Left lung (tissue), 10 donors: ENCODE data around the gene GRM7. TPM values are rescaled to one million over a fixed set of nuclear protein-coding genes. Genes with fewer than 3 reads are reported as not detected.

ENCODE experiments used
- ATAC-seq: fragments of 200-7000 bp; cut with Tn5 transposase; one replicate; pipeline ENCODE4 v1.9.1; 2020; ENCODE audit warnings: moderate library complexity
- DNase-seq, 4 donors: peaks; one replicate each; pipeline ENCODE4 v3.0.0-alpha.2; 2013 to 2020
- H3K27ac ChIP-seq, 2 donors: fragments of 200-600 bp; sonication (generic) in 1 of 2; one replicate each; pipeline versions ENCODE4 v1.5.0 to v1.8.0; 2020 to 2021
- H3K27me3 ChIP-seq, 2 donors: fragments of 200-600 bp; sonication (generic) in 1 of 2; one replicate each; pipeline versions ENCODE4 v1.5.0 to v1.8.0; 2020 to 2021
- H3K36me3 ChIP-seq, 2 donors: fragments of 200-600 bp; sonication (generic) in 1 of 2; one replicate each; pipeline versions ENCODE4 v1.5.0 to v1.8.0; 2020 to 2021
- H3K4me1 ChIP-seq, 2 donors: fragments of 200-600 bp; one replicate each; pipeline ENCODE4 v1.8.0; 2021
- H3K4me3 ChIP-seq, 2 donors: fragments of 200-600 bp; sonication (generic) in 1 of 2; one replicate each; pipeline versions ENCODE4 v1.5.0 to v1.8.0; 2020 to 2021; ENCODE audit warnings: mild to moderate bottlenecking in 1 of 2
- H3K9me3 ChIP-seq, 2 donors: fragments of 200-600 bp; sonication (generic) in 1 of 2; one replicate each; pipeline versions ENCODE4 v1.5.0 to v1.8.0; 2020 to 2021
- CTCF ChIP-seq, 2 donors: fragments of 200-600 bp; sonication (generic) in 1 of 2; IDR thresholded peaks; one replicate each; pipeline versions ENCODE4 v1.5.0 to v1.8.0; 2021; ENCODE audit warnings: antibody characterized with exemption in 2 of 2
- intact Hi-C, 2 donors: fragments of 100-400 bp; cut with DNase I; formaldehyde crosslinking; loops; one replicate each; pipeline versions ENCODE4 v1.11.2 to v1.14.2; 2022
- polyA plus RNA-seq, 6 donors: library from polyadenylated mRNA; unstranded; fragments of 120-200 nt; gene quantifications; one replicate each; pipeline ENCODE4 v1.2.1, GENCODE V29; 2013; ENCODE audit not compliant: insufficient read length in 6 of 6
- total RNA-seq, 2 donors: library from RNA; stranded (reverse); fragmentation: NEBNext Ultra II Directional; extraction: Animal tissue kit (Norgen Biotek cat#: 25700); gene quantifications; one replicate each; pipeline ENCODE4 v1.2.1, GENCODE V29; 2021
- donor health status: DM: no; HTN: yes; CAD: no.
- donor health status: DM: no; HTN: no; CAD: no.

Gene GRM7
- total and polyA plus RNA-seq, 8 donors = 0.04 to 0.72 (median 0.27) TPM

- intact Hi-C loops = no loop called here
- no peak overlapping the region for H3K27ac ChIP-seq
These were observed 861.0 kb downstream of the GRM7 start for GRCh38 chr3:7721869-7722268.

GRCh38 chr3:7728566-7729519 lies 867.9 kb downstream of the GRM7 start:
- intact Hi-C loops = no loop called here
- Histone ChIP-seq H3K4me1 (no peaks in the 10 kb centered on the region), H3K27ac (no peak overlapping the region), H3K9me3 (no peaks in the 10 kb centered on the region), H3K27me3 (no peaks in the 10 kb centered on the region), H3K36me3 (no peaks in the 10 kb centered on the region), H3K4me3 (no peak overlapping the region)
- DNase-seq (no peak), ATAC-seq (no peak)
- no peak for TF ChIP-seq CTCF (IDR thresholded peaks at IDR 0.05)

More at GRCh38 chr3:7721869-7722268, 861.0 kb downstream of the GRM7 start:
- H3K4me1 ChIP-seq = no peaks in the 10 kb centered on the region
- H3K9me3 ChIP-seq = no peaks in the 10 kb centered on the region
- no peaks in the 10 kb centered on the region for H3K36me3 ChIP-seq
- H3K27me3 ChIP-seq = no peaks in the 10 kb centered on the region
- ATAC-seq = no peak
- TF ChIP-seq CTCF (IDR thresholded peaks at IDR 0.05) = no peak
- H3K4me3 ChIP-seq = no peak overlapping the region
- DNase-seq = no peak

GRCh38 chr3:7733933-7734332 lies 873.0 kb downstream of the GRM7 start:
- Histone ChIP-seq H3K36me3 (no peaks in the 10 kb centered on the region), H3K4me1 (no peaks in the 10 kb centered on the region), H3K4me3 (no peak overlapping the region), H3K9me3 (no peaks in the 10 kb centered on the region), H3K27ac (no peak overlapping the region), H3K27me3 (no peaks in the 10 kb centered on the region)
- intact Hi-C loops = no loop called here
- TF ChIP-seq CTCF (IDR thresholded peaks at IDR 0.05) = no peak
- ATAC-seq (no peak), DNase-seq (no peak)

DNA sequence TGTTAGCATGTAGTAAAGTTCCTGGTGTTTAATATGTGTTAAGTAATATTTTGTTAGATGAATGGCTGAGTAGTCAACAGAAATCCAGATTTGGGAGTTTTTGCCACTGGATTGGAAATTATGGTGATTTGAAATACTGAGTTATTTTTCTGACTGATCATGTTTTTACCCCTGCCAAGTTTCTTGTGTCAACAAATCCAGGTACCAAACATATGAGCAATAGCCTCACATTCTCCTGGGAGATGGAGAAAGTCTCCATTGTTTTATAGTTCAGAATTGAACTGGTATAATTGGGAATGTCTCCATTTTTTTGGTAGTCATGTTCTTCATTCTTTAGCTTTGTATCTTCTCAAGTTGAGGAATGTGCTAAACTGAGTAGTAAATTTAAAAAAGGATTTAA lies 873.5 kb downstream of the GRM7 start:
- no peaks in the 10 kb centered on the region for H3K9me3 ChIP-seq
- no peak for ATAC-seq
- H3K27me3 ChIP-seq = no peaks in the 10 kb centered on the region
- intact Hi-C loops = no loop called here
- H3K36me3 ChIP-seq = no peaks in the 10 kb centered on the region
- H3K27ac ChIP-seq = no peak overlapping the region
- TF ChIP-seq CTCF (IDR thresholded peaks at IDR 0.05) = no peak
- H3K4me3 ChIP-seq = no peak overlapping the region
- no peaks in the 10 kb centered on the region for H3K4me1 ChIP-seq
- no peak for DNase-seq

GRCh38 chr3:7737263-7737662 lies 876.3 kb downstream of the GRM7 start:
- no peaks in the 10 kb centered on the region for H3K36me3 ChIP-seq
- H3K4me3 ChIP-seq = no peak overlapping the region
- no peak for DNase-seq
- TF ChIP-seq CTCF (IDR thresholded peaks at IDR 0.05) = no peak
- intact Hi-C loops = no loop called here
- H3K27me3 ChIP-seq = no peaks in the 10 kb centered on the region
- H3K27ac ChIP-seq = no peak overlapping the region
- no peak for ATAC-seq
- no peaks in the 10 kb centered on the region for H3K4me1 ChIP-seq
- H3K9me3 ChIP-seq = no peaks in the 10 kb centered on the region
